Ovary (tissue), 9 donors: ENCODE measurements around the gene LTB4R. TPM values are rescaled to one million over a fixed set of nuclear protein-coding genes. Genes with fewer than 3 reads are reported as not detected.

Experiments
- DNase-seq, 5 donors: peaks; one replicate each; pipeline ENCODE4 v3.0.0-alpha.2; 2019 to 2020
- H3K27ac ChIP-seq, 2 donors: fragments of 200-600 bp; one replicate each; pipeline versions ENCODE4 v1.5.1 to v1.8.0; 2019 to 2022
- H3K27me3 ChIP-seq: fragments of 200-600 bp; one replicate; pipeline ENCODE4 v1.8.0; 2022
- H3K36me3 ChIP-seq: fragments of 200-600 bp; sonication (generic); one replicate; pipeline ENCODE4 v1.5.1; 2019
- H3K4me1 ChIP-seq: one replicate; pipeline ENCODE4 v1.8.1; 2013; ENCODE audit warnings: mild to moderate bottlenecking, moderate library complexity; ENCODE audit not compliant: insufficient read depth
- H3K4me3 ChIP-seq: fragments of 200-600 bp; sonication (generic); one replicate; pipeline ENCODE4 v1.5.1; 2017
- H3K9me3 ChIP-seq, 2 donors: fragments of 200-600 bp in 1 of 2; sonication (generic) in 1 of 2; one replicate each; pipeline versions ENCODE4 v1.5.1 to v1.8.1; 2013 to 2019; ENCODE audit warnings: mild to moderate bottlenecking in 1 of 2, moderate library complexity in 1 of 2
- CTCF ChIP-seq, 3 donors: fragments of 450-650 bp in 2 of 3; fragments of 200-600 bp in 1 of 3; IDR thresholded peaks; one replicate each; pipeline versions ENCODE4 v1.5.1 to v1.8.0; 2016 to 2022; ENCODE audit warnings: antibody characterized with exemption in 3 of 3, mild to moderate bottlenecking in 1 of 3
- EP300 ChIP-seq: sonication (generic); formaldehyde crosslinking; IDR thresholded peaks from one replicate; pipeline ENCODE4 v1.6.1; 2017; ENCODE audit warnings: antibody characterized with exemption
- POLR2A ChIP-seq: fragments of 450-650 bp; IDR thresholded peaks from one replicate; pipeline ENCODE4 v1.6.1; 2017; ENCODE audit warnings: antibody characterized with exemption, mild to moderate bottlenecking, moderate library complexity
- WGBS, 3 donors: extraction: QIAGEN DNeasy Blood & Tissue Kit in 1 of 3; methylation state at CpG; one replicate each; pipeline versions ENCODE4 v1.1.5 to v1.1.7; 2013 to 2017; 5-methylcytosine and 5-hydroxymethylcytosine counted together
- intact Hi-C, 4 donors: fragments of 100-400 bp; cut with DNase I; formaldehyde crosslinking; loops; one replicate each; pipeline versions ENCODE4 v1.11.0 to v1.15.1; 2022 to 2023
- polyA plus RNA-seq, 2 donors: library from polyadenylated mRNA; stranded (reverse); fragments of 200-250 nt in 1 of 2; fragments of 350-450 nt in 1 of 2; fragmentation: Illumina TruSeq in 1 of 2; extraction: RNeasy Lipid Tissue Mini Kit (QIAGEN cat#74804) in 1 of 2; gene quantifications; one replicate each; pipeline ENCODE4 v1.2.3, GENCODE V29; 2013 to 2014
- total RNA-seq, 7 donors: library from RNA; depleted of rRNA in 2 of 7; stranded (reverse); fragments of >200 nt in 2 of 7; fragmentation: NEBNext Ultra II Directional in 3 of 7; extraction: Animal tissue kit (Norgen Biotek cat#: 25700) in 3 of 7; gene quantifications; one replicate each; pipeline versions ENCODE4 v1.1.0 to v1.2.4, GENCODE V29; 2016 to 2023
- donor health status: DM: no; HTN: no; CAD: no; lungs with moderate emphysema.
- donor health status: DM: no; HTN: no; CAD: no.
- donor health status: Bipolar disorder and iron deficiency.
- donor health status: DM: yes; HTN: yes; CAD: no.
- donor health status: DM: no; HTN: no; CAD: no.
- donor health status: DM: yes; HTN: yes; CAD: no.

The LTB4R gene
- total and polyA plus RNA-seq, 9 donors = 2.9 to 9.4 (median 7.6) TPM

GRCh38 chr14:24263848-24264247 is 47.5 kb upstream of the LTB4R start:
- TF ChIP-seq POLR2A (no peak), EP300 (no peak), CTCF (IDR thresholded peaks at IDR 0.05) (no peak)

GRCh38 chr14:24264298-24264697 is 47.0 kb upstream of the LTB4R start:
- intact Hi-C loops = no loop called here
- peak in 1 of 5 donors; percentile 50 for DNase-seq
- 16 to 38% (median 32%) methylated on average over 6 of the region's 6 CpGs for WGBS, 3 donors
- Histone ChIP-seq H3K4me1 (no peaks in the 10 kb centered on the region), H3K9me3 (no peaks in the 10 kb centered on the region), H3K4me3 (no peak overlapping the region), H3K36me3 (no peaks in the 10 kb centered on the region), H3K27ac (no peak overlapping the region), H3K27me3 (no peaks in the 10 kb centered on the region)
- no peak for TF ChIP-seq POLR2A
- no peak for TF ChIP-seq EP300
- no peak for TF ChIP-seq CTCF (IDR thresholded peaks at IDR 0.05)

More at GRCh38 chr14:24263848-24264247, 47.5 kb upstream of the LTB4R start:
- H3K9me3 ChIP-seq = no peaks in the 10 kb centered on the region
- no peak overlapping the region for H3K4me3 ChIP-seq
- H3K4me1 ChIP-seq = peaks cover 3% of the 10 kb centered on the region
- no peaks in the 10 kb centered on the region for H3K36me3 ChIP-seq
- no peak overlapping the region for H3K27ac ChIP-seq
- DNase-seq = no peak
- no peaks in the 10 kb centered on the region for H3K27me3 ChIP-seq
- intact Hi-C loops = no loop called here
- WGBS, 3 donors = 55 to 67% (median 65%) methylated on average over 6 of the region's 6 CpGs

- TF ChIP-seq EP300 = no peak
- no peak for TF ChIP-seq CTCF (IDR thresholded peaks at IDR 0.05)
- no peak for TF ChIP-seq POLR2A
- peaks cover 2% of the 10 kb centered on the region for H3K4me1 ChIP-seq
- no peaks in the 10 kb centered on the region for H3K27me3 ChIP-seq
- 81 to 87% (median 83%) methylated on average over 18 of the region's 18 CpGs for WGBS, 3 donors
- H3K9me3 ChIP-seq = no peaks in the 10 kb centered on the region
- no peak overlapping the region for H3K27ac ChIP-seq
- intact Hi-C loops = no loop called here
- H3K36me3 ChIP-seq = no peaks in the 10 kb centered on the region
- H3K4me3 ChIP-seq = no peak overlapping the region
- DNase-seq = no peak
These were observed 44.7 kb upstream of the LTB4R start for GRCh38 chr14:24266344-24267244.

GRCh38 chr14:24267516-24267915 is 43.8 kb upstream of the LTB4R start:
- Histone ChIP-seq H3K4me1 (peaks cover 2% of the 10 kb centered on the region), H3K36me3 (no peaks in the 10 kb centered on the region), H3K27me3 (no peaks in the 10 kb centered on the region), H3K9me3 (no peaks in the 10 kb centered on the region), H3K4me3 (no peak overlapping the region), H3K27ac (no peak overlapping the region)
- no peak for DNase-seq
- WGBS, 3 donors = 85 to 91% (median 90%) methylated on average over 9 of the region's 9 CpGs
- TF ChIP-seq POLR2A (no peak), CTCF (IDR thresholded peaks at IDR 0.05) (no peak), EP300 (no peak)
- intact Hi-C loops = no loop called here
